ENCODE measurements around the gene RABGAP1.

The RABGAP1 gene

DNA sequence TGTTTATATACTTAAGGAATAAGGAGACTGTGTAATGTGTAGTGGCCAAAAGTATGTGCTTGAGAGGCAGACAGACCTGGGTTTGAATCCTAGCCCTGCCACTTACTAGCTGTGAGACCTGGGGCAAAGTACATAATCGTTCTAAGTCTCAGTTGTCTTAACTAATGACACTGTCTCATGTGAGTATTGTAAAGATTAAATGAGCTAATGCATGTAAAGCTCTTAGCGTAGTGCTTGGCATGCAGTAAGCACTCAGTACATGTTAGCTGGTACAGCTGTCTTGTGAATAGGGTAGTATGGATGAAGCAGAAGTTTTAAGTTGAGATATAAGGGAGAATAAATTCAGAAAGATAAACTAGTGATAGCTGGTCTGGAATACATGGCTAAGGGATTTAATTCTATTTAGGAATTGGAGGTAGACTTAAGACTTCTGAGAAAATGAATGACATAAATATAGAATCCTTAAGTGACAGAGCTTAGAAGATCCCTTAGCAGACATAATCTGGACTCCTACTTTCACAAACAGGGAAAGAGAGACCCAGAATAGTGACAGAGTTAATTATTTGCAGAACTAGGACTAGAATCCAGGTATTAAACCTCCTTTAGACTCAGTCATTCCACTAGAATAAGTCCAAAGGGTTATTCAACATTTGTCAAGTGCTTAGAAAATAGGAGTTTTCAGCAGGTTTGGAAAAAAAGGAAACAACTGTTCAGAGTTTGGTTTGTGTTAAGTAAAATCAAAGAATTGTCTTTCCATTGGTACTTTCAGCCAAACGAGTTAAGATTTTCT is 105.8 kb downstream of the RABGAP1 start:
- no peak for DNase-seq
- Mint-ChIP-seq H3K9me3 (peaks cover 5 to 6% of the 10 kb centered on the region in 2 donors), H3K27me3 (no peaks in the 10 kb centered on the region), H3K4me3 (no peak overlapping the region), H3K4me1 (no peaks in the 10 kb centered on the region), H3K27ac (no peak overlapping the region)
- no peak for ATAC-seq

DNA sequence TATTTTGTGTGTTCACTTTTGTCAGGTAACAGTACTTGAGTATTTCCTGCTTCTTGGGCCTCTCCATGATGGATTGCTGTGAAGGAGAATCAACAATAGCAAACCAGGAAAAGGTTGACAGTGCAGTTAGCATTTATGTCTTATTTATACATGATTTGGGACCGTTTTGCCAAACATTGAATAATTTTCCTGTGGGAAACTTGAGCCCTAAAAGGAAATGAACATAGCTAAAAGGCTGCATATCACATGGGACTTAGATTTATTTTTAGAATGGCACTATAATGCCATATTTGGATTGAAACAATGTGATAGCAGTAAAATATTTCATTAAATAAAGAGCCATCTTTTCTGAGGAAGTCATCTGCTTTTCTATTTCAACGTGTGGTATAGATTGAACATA is 107.9 kb downstream of the RABGAP1 start:
- no peak for DNase-seq
- H3K9me3 Mint-ChIP-seq: no peaks in the 10 kb centered on the region
- H3K4me3 Mint-ChIP-seq: no peak overlapping the region
- H3K27ac Mint-ChIP-seq: no peak overlapping the region
- peaks cover 7% of the 10 kb centered on the region for H3K4me1 Mint-ChIP-seq
- no peaks in the 10 kb centered on the region for H3K27me3 Mint-ChIP-seq
- ATAC-seq: no peak

DNA sequence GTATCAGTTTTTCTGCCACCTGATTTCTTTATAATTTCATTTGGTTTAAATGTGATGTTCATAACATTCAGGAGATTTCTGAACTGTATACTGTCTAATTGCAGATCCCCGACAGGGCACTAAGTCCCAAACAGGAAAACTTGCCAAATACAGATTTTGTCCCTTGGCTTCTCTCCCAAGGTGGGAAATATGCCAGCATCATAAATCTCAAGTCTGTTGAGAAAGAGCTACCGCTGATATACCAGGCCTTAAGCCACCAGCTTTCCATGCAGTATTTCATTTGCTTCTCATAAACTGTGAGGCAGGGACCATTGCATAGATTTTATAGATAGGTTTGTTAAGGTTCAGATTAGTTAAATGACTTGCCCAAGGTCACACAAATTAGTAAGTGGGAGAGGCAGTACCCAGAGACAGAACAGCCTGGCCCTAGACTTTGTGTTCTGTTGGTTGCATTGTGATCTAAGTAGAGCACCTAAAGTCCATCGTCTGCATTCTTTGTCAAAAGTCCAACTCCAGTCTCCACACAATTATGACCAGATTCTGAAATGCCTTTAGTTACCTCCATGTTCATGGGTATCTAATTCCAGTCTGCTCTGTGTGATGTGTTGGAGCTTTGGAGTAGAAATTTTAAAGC is 108.9 kb downstream of the RABGAP1 start:
- Mint-ChIP-seq H3K9me3 (no peaks in the 10 kb centered on the region), H3K4me3 (no peak overlapping the region), H3K27ac (no peak overlapping the region), H3K27me3 (no peaks in the 10 kb centered on the region), H3K4me1 (peaks cover 9% of the 10 kb centered on the region)
- ATAC-seq (no peak), DNase-seq (no peak)

DNA sequence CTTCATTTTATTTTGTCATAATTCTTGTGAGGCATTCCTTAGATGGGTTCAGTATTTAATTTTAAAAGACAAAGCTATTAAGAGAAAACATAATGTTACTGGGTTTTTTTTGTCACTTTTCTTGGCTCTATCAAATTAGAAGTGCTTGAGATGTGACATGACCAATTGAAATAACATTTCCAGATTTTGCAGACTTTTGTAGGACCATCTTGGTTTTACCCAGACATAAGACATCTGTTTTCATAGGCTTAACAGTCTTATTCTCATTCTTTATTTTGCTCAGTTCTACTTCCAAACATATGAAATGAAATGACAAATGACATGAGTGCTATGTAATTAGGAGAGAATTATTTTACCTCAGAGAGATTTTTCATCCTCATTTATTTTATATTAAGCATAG is 112.2 kb downstream of the RABGAP1 start:
- no peak overlapping the region for H3K27ac Mint-ChIP-seq
- peaks cover 9% of the 10 kb centered on the region for H3K4me1 Mint-ChIP-seq
- no peaks in the 10 kb centered on the region for H3K9me3 Mint-ChIP-seq
- DNase-seq: no peak
- H3K27me3 Mint-ChIP-seq: no peaks in the 10 kb centered on the region
- ATAC-seq: no peak
- H3K4me3 Mint-ChIP-seq: no peak overlapping the region

DNA sequence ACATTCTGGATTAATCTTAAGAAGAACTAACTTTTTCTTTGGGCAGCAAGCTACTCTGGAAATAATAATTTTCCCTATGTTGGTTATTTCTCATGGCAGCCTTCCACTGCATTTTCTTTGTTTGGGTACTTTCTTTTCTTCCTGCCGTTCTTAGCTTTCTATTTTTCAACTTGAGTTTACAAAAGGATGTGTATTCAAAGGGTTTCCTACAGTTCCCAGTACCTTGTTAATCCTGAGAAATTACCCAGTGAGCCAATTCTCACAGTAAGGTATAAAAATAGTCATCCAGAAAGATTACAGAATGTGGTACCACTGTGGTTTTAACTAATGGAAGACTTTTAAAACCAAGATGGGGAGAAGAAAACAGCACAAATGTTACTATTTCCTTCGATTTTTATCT is 112.9 kb downstream of the RABGAP1 start:
- Mint-ChIP-seq H3K27ac (no peak overlapping the region), H3K4me1 (peaks cover 9% of the 10 kb centered on the region), H3K4me3 (no peak overlapping the region), H3K27me3 (no peaks in the 10 kb centered on the region), H3K9me3 (no peaks in the 10 kb centered on the region)
- DNase-seq (no peak), ATAC-seq (no peak)

DNA sequence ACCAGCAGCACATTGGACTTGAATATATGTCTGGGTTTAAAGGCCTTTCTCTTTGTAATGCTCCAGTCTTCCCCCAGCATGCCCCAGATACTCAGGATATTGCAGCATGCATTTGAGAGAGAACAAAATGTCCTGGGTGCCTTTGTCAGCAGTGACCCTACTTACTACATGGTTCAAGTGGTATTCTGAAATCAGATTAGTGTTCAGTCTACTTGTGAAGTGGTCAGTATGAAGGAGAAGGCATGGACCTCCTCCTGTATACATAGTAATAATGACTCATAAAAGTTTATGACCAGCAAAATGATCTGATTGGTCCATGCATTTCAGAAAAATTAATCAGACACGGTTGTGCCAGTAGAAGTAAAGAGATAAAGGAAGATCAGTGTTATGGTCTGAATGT is 118.0 kb downstream of the RABGAP1 start:
- ATAC-seq: no peak
- peaks cover 2% of the 10 kb centered on the region for H3K4me1 Mint-ChIP-seq
- H3K4me3 Mint-ChIP-seq: no peak overlapping the region
- H3K27me3 Mint-ChIP-seq: no peaks in the 10 kb centered on the region
- no peak for DNase-seq
- H3K9me3 Mint-ChIP-seq: no peaks in the 10 kb centered on the region
- H3K27ac Mint-ChIP-seq: no peak overlapping the region

DNA sequence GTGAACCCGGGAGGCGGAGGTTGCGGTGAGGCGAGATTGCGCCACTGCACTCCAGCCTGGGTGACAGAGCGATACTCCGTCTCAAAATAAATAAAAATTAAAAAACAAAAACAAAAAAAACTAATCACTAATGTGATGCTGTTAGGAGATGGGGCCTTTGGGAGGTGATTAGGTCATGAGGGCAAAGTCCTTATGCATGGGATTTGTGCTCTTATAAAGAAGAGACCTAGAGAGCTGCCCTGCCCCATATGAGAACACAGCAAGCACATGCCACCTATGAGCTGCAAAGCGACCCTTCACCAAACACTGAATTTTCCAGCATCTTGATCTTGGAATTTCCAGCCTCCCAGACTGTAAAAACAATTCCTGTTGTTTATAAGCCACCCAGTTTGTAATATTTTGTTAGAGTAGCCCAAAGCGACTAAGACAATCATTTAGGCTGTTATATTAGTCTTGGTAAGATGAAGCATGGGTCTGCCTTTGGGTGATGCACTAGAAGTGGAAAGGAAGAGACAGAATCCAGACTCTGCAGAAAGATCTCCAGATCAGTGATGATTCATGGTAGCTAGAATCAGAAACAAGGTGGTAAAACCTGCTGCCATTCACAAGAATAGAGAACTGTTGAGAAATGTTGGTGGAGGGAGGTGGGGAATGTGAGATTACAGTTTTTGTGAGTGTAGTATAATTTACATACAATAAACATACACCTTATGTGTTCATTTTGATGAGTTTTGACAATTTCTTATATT is 118.8 kb downstream of the RABGAP1 start:
- Mint-ChIP-seq H3K27ac (no peak overlapping the region), H3K4me3 (no peak overlapping the region), H3K9me3 (no peaks in the 10 kb centered on the region), H3K4me1 (no peaks in the 10 kb centered on the region), H3K27me3 (no peaks in the 10 kb centered on the region)
- DNase-seq: no peak
- no peak for ATAC-seq

DNA sequence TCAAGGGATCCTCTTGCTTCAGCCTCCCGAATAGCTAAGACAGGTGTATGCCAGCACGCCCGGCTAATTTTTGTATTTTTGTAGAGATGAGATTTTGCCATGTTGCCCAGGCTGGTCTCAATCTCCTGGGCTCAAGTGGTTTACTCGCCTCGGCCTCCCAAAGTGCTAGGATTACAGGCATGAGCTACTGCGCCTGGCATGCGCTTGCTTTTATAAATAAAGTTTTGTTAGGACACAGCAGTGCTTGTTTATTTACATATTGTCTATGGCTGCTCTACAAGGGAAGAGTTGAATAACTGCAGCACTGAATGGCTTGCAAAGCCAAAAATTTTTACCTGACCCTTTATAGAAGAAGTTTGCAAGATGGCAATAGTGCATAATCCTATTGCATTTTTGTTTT is 120.4 kb downstream of the RABGAP1 start:
- no peak for ATAC-seq
- no peaks in the 10 kb centered on the region for H3K27me3 Mint-ChIP-seq
- H3K27ac Mint-ChIP-seq: no peak overlapping the region
- no peaks in the 10 kb centered on the region for H3K4me1 Mint-ChIP-seq
- H3K4me3 Mint-ChIP-seq: no peak overlapping the region
- H3K9me3 Mint-ChIP-seq: no peaks in the 10 kb centered on the region
- no peak for DNase-seq

DNA sequence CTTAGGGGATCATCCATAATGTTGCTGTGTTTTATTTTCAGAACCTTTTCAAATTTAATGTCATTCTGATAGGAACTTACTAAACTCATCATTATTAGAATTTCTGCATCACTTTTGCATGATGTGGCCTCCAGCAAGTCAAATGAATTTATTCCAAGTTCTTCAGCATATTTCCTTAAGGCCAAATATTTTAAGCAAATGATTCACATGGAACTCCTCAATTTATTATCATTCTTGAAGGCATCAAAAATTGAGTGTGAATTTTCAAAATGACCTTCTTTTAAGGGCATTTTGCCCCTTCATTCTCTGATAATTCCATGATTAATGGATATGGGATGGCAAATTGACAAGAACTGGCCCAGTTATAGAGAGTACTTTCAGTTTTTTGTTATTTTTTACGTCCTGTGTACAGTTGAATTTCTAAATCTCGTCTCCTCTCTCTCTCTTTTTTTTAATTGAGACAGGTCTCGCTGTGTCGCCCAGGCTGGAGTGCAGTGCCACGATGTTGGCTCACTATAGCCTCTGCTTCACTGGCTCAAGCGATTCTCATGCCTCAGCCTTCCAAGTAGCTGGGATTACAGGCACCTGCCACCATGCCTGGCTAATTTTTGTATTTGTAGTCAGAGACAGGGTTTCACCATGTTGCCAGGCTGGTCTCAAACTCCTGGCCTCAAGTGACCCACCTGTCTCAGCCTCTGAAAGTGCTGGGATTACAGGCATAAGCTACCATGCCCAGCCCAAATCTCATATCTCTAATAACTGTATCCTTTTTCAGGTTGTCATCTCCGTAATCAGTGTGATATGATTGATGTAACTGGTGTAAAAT is 121.7 kb downstream of the RABGAP1 start:
- ATAC-seq (no peak), DNase-seq (no peak)
- H3K27me3 Mint-ChIP-seq: no peaks in the 10 kb centered on the region
- no peak overlapping the region for H3K27ac Mint-ChIP-seq
- H3K4me1 Mint-ChIP-seq: no peaks in the 10 kb centered on the region
- no peak overlapping the region for H3K4me3 Mint-ChIP-seq
- H3K9me3 Mint-ChIP-seq: no peaks in the 10 kb centered on the region

DNA sequence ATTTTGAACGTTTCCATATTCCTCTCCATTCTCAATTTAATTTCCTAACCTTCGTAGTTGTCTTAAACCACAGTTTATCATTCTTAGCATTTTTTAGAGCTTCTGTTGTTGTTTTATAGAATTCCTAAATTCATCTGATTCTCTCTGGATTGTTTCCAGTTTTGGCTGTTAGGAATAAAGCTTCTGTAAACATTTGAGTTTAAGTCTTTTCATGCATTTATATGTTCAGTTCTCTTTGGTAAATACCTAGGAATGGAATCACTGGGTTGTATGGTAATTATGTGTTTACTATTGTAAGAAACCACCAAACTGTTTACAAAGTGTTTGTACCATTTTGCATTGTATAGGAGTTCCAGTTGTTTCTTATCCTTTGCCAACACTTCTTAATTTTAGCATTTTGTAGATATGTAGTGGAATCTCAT is 122.4 kb downstream of the RABGAP1 start:
- no peak for DNase-seq
- no peaks in the 10 kb centered on the region for H3K27me3 Mint-ChIP-seq
- no peaks in the 10 kb centered on the region for H3K9me3 Mint-ChIP-seq
- H3K27ac Mint-ChIP-seq: no peak overlapping the region
- ATAC-seq: no peak
- no peaks in the 10 kb centered on the region for H3K4me1 Mint-ChIP-seq
- no peak overlapping the region for H3K4me3 Mint-ChIP-seq

DNA sequence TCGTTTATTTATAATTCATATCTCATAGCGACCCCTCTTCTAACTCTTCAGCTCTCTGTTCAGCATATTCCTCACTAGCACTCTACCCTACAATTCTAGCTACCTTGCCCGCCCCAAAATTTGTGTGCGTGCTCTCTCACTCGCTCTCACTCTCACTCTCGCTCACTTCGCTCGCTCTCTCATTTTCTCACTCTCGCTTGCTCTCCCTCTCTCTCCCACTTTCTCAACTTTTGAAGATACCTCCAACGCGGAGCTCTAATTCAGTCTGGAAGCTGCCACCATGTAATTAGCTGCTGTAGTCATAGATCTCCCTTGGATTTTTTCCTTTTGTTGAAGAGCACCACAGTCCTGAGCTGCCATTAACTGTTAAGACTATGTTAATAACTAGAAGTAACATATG is 123.1 kb downstream of the RABGAP1 start:
- H3K4me3 Mint-ChIP-seq: no peak overlapping the region
- DNase-seq: no peak
- no peak overlapping the region for H3K27ac Mint-ChIP-seq
- no peaks in the 10 kb centered on the region for H3K27me3 Mint-ChIP-seq
- H3K9me3 Mint-ChIP-seq: no peaks in the 10 kb centered on the region
- no peaks in the 10 kb centered on the region for H3K4me1 Mint-ChIP-seq
- no peak for ATAC-seq

DNA sequence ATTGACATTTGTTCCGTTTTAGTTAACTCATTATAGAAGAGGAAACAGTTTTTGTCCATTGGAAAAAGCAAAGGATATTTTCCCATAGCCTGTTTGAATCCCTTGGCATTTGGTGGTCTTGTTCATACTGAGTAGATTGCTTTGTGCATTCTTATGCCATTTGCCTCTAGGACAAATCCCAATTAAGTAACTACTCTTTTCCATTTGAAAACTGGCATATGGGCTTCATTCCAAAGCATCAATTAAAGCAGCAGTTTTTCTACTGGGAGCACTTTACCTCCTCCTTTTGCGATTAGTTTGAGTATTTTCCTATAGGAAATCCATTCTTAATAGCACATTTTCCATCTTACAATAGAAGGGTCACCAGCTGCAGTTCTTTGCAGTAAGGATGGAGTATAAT is 123.9 kb downstream of the RABGAP1 start:
- Mint-ChIP-seq H3K27me3 (no peaks in the 10 kb centered on the region), H3K27ac (no peak overlapping the region), H3K9me3 (no peaks in the 10 kb centered on the region), H3K4me3 (no peak overlapping the region), H3K4me1 (no peaks in the 10 kb centered on the region)
- ATAC-seq: no peak
- DNase-seq: no peak

DNA sequence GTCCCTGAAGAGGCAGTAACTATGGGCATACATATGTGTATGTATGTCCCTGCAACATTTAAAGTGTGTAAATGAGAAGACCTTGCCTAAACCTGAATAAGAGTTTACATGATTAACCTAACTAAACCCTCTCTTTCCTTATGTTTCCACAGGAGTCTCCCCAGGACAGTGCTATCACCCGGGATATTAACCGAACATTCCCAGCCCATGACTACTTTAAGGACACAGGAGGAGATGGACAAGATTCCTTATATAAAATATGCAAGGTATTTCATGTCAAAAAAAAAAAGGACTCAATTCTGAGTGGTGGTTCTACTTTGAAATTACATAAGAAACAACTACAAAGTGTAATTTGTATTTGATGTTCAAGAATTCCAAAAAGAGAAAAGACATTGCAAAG is 124.4 kb downstream of the RABGAP1 start:
- no peaks in the 10 kb centered on the region for H3K9me3 Mint-ChIP-seq
- no peak for ATAC-seq
- H3K27ac Mint-ChIP-seq: no peak overlapping the region
- DNase-seq: no peak
- H3K27me3 Mint-ChIP-seq: no peaks in the 10 kb centered on the region
- H3K4me3 Mint-ChIP-seq: no peak overlapping the region
- no peaks in the 10 kb centered on the region for H3K4me1 Mint-ChIP-seq

DNA sequence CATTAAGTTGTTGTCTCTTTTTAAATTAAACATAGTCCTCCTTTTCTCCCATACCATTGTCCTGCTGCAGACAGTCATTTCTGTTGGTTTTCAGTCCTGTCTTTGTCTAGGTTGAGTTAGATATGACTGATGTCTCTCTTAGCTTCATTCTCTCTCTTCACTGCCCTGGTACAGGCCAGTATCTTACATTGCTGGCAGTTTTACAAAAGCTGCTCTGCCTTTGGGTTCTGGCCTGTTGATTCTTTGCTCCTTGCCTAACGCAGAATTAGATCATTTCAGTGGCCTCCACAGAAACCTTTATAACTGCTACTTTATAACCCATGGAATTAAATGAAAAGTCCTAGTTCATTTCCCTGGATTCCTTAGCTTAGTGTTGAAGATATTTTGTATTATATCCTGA is 126.3 kb downstream of the RABGAP1 start:
- H3K27ac Mint-ChIP-seq: no peak overlapping the region
- H3K9me3 Mint-ChIP-seq: no peaks in the 10 kb centered on the region
- H3K4me1 Mint-ChIP-seq: no peaks in the 10 kb centered on the region
- H3K4me3 Mint-ChIP-seq: no peak overlapping the region
- ATAC-seq: no peak
- no peak for DNase-seq
- H3K27me3 Mint-ChIP-seq: no peaks in the 10 kb centered on the region

DNA sequence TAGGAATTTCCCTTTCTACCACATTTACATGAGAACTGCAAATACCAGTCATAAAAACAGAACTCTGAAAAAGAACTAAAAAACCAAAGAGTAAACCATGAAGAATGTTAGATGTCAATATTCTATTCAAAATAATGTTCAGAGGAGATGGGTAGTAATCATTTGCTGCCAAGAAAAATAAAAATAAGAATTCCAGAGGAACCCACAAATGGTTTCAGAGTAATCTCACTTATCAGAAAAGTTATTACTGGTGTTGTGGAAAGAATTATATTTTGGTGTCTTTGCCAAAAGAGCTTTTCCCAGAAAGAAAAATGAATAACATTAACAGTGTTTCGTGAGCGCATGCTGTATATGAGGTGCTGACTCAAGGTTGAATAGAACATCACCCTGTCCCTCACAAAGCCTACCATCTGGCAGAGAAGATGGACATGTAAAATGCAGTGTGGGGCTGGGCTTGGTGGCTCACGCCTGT is 128.2 kb downstream of the RABGAP1 start:
- DNase-seq (no peak), ATAC-seq (no peak)
- no peaks in the 10 kb centered on the region for H3K4me1 Mint-ChIP-seq
- H3K4me3 Mint-ChIP-seq: no peak overlapping the region
- no peak overlapping the region for H3K27ac Mint-ChIP-seq
- H3K27me3 Mint-ChIP-seq: no peaks in the 10 kb centered on the region
- H3K9me3 Mint-ChIP-seq: no peaks in the 10 kb centered on the region
